Stimulated activated CD4-positive, alpha-beta T cell treated with anti-CD3 and anti-CD28 coated beads, Interleukin-15, amount 100 ng/mL, for 1 hour (primary cell): ENCODE data around the gene NUP43.
"Not testable (repeated sequence)": the region's sequence is repeated elsewhere in the genome, so short reads cannot be mapped to it uniquely, and the experiment has no call there.

Source experiments
- DNase-seq, 2 donors: peaks; one replicate each; pipeline ENCODE4 v3.0.0-alpha.2; 2020; ENCODE audit warnings: low read depth in 1 of 2, low spot score in 1 of 2

Gene NUP43

DNA sequence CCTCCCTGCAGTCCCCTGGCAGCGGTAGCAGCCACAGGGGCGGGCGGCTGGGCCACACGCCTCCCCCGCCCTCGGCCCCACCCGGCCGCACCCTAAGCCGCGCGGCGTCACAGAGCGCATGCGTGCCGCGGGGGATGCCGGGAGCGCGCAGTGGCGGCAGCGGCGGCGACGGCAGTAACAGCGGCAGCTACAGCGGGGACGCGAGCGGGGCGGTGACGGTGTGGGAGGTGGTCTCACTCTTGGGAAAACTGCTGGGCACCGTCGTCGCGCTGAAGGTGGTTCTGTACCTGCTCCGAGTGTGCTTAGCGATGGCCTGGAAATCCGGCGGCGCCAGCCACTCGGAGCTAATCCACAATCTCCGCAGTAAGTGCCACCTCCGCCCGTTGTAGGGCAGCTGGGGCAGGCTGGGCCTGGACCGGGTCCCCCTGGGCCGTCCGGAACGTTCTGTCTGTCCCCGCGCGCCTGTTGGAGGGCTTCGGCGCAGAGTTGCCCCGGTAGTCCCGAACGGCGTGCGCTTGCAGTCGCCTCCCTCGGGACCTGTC is 3.3 kb upstream of the NUP43 start, which contains the start of gene PCMT1:
TSS of gene PCMT1 (plus strand) at position 148 of the 542 bp plus-strand sequence. CDS start at position 309, 161 bp downstream.
- DNase-seq: peak; percentile 88 to 90

GRCh38 chr6:149749082-149749593 is 2.8 kb upstream of the NUP43 start:
- not testable (repeated sequence) for DNase-seq

GRCh38 chr6:149745252-149745651 is 1.1 kb downstream of the NUP43 start:
- not testable (repeated sequence) for DNase-seq

- no peak for DNase-seq
Observed at GRCh38 chr6:149734915-149735314, 11.4 kb downstream of the NUP43 start.

GRCh38 chr6:149733089-149733720 is 13.1 kb downstream of the NUP43 start:
- no peak for DNase-seq

- DNase-seq: no peak
Observed at GRCh38 chr6:149729824-149730223, 16.5 kb downstream of the NUP43 start.

- DNase-seq: no peak
Observed at GRCh38 chr6:149728499-149729234, 17.7 kb downstream of the NUP43 start.

GRCh38 chr6:149727793-149728498 is 18.4 kb downstream of the NUP43 start:
- DNase-seq: no peak

- DNase-seq: no peak
Observed at GRCh38 chr6:149725785-149726184, 20.5 kb downstream of the NUP43 start.

DNA sequence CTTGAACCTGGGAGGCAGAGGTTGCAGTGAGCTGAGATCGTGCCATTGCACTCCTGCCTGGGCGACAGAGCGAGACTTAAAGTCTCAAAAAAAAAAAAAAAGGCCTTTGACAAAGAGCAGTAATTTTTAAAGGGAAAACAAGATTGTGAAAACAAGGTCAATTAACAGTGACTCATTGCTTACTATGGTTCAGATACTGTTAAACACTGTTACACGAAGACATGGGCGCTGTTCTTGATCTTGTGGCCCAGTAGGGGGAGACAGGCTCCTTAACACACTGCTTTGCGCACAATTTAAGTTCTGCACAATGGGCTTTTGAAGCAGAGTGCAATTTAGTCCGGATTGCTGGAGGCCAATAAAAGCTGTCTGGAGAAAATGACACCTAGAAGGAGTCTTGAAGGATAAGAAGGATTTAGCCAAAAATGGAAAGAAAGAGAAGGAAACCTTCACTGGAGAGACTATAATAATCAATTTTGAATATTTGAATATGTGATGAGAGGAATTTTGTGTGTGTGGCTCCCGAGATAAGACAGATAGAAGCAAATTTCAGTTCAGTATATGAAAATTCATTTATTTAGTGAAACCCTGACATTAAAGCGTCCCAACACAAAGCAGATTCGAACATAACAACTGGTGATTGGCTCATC is 22.4 kb downstream of the NUP43 start:
- no peak for DNase-seq

DNA sequence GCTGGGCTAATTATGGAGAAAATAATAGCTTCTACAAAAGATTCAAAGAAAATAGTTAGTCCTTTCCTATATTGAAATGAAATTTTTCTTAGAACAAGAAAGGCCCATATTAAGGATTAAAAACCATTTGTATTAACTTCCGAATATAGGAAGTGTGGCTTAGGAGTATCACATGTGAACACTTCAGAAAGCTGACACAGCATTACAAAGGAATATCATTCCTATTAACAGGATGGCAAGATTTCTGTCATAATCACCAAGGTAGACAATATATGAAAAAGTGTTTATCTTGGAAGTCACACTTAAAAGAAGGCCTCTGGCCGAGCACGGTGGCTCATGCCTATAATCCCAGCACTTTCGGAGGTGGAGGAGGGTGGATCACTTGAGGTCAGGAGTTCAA is 23.1 kb downstream of the NUP43 start:
- no peak for DNase-seq

- DNase-seq: no peak
Observed at GRCh38 chr6:149719531-149719930, 26.8 kb downstream of the NUP43 start.

GRCh38 chr6:149717588-149718458 is 28.5 kb downstream of the NUP43 start, which contains the start of gene LATS1:
TSS of gene LATS1 (minus strand) at chr6:149718101. CDS start at chr6:149702126, 15,975 bp downstream.
- DNase-seq: peak; percentile 79 to 89

DNA sequence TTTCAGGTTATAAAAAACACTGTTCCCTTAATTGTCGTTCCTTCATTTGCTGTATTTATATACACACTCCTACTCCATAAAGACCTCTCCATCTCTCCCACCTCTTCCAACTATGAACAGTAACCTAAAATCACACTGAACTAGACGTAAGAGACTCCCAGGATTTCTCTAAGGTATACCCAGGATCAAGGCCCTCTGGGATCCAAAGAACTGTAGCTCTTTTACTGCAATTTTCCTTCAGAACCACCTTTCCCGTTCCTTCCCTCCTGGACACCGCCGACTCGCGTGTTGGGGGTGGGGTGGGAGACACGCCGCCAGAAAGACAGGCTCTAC is 29.1 kb downstream of the NUP43 start:
- DNase-seq: no peak

- no peak for DNase-seq
Observed at GRCh38 chr6:149716181-149716963, 30.0 kb downstream of the NUP43 start.

DNA sequence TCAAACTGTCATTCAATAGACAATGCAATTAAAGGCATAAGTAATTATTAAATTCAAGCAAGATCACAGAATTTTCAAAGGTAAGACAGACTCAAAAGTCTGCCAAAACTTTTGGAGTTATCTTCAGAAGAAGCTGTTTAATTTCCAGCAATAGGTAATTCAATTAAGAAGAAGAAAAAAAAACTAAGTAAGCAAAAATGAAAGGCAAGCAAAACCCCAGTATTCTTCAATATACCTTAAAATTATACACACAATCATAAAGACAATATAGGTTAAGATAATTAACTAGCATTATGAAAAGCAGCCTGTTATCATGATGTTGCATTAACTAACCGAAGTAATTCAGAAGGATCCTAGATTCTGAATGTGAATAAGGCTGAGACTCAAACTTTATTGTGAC is 31.9 kb downstream of the NUP43 start:
- no peak for DNase-seq

DNA sequence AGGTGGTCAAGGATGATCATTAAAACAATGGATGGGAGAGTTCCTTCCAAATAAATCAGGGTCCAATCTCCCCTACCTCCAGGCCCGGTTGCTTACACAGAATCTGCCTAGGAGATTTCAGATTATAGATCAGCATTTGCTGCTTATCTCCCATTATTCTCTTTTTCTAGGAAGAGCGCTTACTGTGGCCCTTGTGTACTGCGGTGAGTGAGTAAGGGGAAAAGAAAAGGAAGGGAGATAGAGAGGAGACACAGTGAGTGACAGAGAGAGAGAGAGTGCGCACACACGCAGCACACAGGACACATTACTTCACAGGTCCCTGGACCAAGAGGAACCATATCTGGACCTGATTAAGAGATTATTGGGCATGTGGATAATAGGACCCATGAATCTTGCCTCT is 34.6 kb downstream of the NUP43 start:
- no peak for DNase-seq

GRCh38 chr6:149701714-149702113 is 44.6 kb downstream of the NUP43 start:
- DNase-seq: no peak

GRCh38 chr6:149699150-149699549 is 47.2 kb downstream of the NUP43 start:
- no peak for DNase-seq
